HG03103 (cell line): ENCODE measurements around the gene ABHD15.

Experiments
- ATAC-seq: cut with Tn5 transposase; IDR thresholded peaks from one replicate; pipeline ENCODE4 v1.9.1; 2021; ENCODE audit warnings: low read depth; ENCODE audit not compliant: unreplicated experiment

ABHD15 gene

GRCh38 chr17:29549177-29549923 lies 17.5 kb downstream of the ABHD15 start:
- no peak for ATAC-seq

DNA sequence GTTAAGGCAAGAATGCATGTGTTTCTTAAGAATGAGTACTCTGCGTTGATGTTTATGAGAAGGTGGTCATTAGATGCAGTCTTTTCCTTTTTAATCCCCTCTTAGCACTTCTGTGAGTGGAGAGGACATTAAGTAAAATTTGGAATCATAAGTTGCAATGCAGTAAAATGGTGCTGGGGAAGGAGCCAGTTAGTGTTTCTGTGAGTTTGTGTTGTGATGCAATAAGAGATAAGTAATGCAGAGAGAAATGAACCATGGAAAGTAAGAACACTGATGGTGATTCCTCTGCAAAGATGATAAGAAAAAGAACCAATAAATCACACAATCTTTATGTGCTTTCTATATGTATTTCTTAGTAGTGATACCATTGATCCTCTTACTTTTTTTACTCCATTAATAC lies 20.0 kb downstream of the ABHD15 start:
- no peak for ATAC-seq

GRCh38 chr17:29546085-29546484 lies 20.8 kb downstream of the ABHD15 start:
- ATAC-seq: no peak

DNA sequence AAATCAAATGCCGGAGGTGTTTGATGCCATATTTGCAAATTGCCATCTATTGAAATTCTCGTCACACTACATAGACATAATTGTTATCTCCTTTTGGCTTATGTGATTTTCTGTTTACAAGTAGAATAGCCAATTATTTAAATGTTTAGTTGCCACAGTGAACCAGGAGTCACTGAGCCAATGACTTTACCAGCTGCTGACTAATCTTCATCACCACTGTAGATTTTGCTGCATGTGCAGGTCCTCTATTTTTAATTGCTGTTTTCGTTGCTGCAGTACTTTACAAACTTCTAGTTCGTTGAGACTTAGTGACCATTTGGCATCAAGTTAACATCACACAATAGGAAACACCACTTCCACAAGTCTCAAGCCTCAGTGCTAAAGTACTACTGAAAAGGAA lies 22.8 kb downstream of the ABHD15 start:
- no peak for ATAC-seq

DNA sequence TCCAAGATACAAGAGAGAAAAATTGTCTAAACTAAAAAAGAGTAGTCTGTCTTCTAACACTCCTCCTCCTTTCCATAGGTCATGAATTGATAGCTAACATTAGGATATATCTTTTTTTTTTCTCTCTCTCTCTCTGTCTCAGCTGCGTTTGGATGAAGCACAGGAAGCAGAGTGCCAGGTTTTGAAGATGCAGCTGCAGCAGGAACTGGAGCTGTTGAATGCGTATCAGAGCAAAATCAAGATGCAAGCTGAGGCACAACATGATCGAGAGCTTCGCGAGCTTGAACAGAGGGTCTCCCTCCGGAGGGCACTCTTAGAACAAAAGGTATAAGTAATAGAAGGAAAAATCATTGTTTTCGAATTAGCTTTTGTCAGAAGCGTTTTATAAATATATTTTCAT lies 32.9 kb downstream of the ABHD15 start:
- no peak for ATAC-seq

DNA sequence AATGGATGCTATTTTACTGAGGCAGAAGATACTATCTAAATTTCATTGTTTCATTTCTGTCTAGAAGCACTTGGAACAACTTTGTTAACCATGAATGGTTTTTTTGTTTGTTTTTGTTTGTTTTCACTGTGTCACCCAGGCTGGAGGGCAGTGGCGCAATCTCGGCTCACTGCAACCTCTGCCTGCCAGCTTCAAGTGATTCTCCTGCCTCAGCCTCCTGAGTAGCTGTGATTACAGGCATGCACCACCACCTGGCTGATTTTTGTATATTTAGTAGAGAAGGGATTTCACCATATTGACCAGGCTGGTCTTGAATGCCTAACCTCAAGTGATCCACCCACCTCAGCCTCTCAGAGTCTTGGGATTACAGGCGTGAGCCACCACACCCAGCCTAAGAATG lies 40.5 kb downstream of the ABHD15 start:
- ATAC-seq: no peak

GRCh38 chr17:29524692-29525091 lies 42.1 kb downstream of the ABHD15 start:
- ATAC-seq: no peak

DNA sequence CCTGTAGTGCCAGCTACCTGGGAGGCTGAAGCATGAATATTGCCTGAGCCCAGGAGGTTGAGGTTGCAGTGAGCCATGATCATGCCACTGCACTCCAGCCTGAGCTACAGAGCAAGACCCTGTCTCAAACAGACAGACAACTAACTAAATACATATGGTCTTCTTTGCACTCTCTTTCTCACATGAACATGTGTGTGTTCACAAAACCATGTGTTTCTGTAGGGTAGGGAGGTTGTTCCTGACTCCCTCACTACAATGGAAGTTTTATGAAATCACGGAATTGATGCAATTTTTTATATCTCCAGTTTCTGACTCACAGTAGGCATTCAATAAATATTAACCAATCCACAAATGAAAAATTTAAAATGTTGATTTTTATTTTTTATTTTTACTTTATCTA lies 48.5 kb downstream of the ABHD15 start:
- no peak for ATAC-seq

DNA sequence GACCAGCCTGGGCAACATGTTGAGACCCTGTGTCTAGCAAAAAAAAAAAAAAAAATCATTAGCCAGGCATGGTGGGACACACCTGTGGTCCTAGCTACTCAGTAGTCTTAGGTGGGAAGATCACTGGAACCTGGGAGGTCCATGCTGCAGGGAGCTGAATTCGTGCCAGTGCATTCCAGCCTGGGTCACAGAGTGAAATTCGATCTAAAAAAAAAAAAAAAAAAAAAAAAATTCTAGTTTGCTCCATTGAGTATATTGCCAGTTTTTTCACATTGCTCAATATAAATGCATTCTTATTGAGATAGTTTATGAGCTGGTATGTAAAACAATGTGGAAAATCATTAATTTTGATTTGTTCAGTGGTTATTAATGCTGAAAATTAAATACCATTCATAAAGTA lies 52.0 kb downstream of the ABHD15 start:
- no peak for ATAC-seq

- no peak for ATAC-seq
Observed at GRCh38 chr17:29510953-29511352, 55.9 kb downstream of the ABHD15 start.
